Nephron (organoid): ENCODE measurements around the gene ATP2A3.

Experiments
- H3K27ac Mint-ChIP-seq, 3 experiments: 2 replicates each; pipeline ENCODE4 v1.8.0; 2020; ENCODE audit warnings: mixed read lengths in 3 of 3, mild to moderate bottlenecking in 2 of 3, moderate library complexity in 1 of 3
- H3K27me3 Mint-ChIP-seq: 2 replicates; pipeline ENCODE4 v1.8.0; 2021; ENCODE audit warnings: low read depth, mild to moderate bottlenecking, moderate library complexity, mixed read lengths
- H3K36me3 Mint-ChIP-seq: 2 replicates; pipeline ENCODE4 v1.8.0; 2020; ENCODE audit warnings: low read depth, mixed read lengths
- H3K4me1 Mint-ChIP-seq: 2 replicates; pipeline ENCODE4 v1.8.0; 2020; ENCODE audit warnings: mixed read lengths
- H3K4me3 Mint-ChIP-seq, 3 experiments: 2 replicates each; pipeline ENCODE4 v1.8.0; 2020; ENCODE audit warnings: mild to moderate bottlenecking in 3 of 3, mixed read lengths in 3 of 3, moderate library complexity in 2 of 3
- H3K9me3 Mint-ChIP-seq: 2 replicates; pipeline ENCODE4 v1.8.0; 2020; ENCODE audit warnings: mixed read lengths
- TF ChIP-seq, protein P1 (sequence below), 3 experiments: fragments of 200-600 bp; sonication (generic); IDR thresholded peaks; one replicate each; pipeline ENCODE4 v1.5.0; 2021; ENCODE audit warnings: antibody characterized with exemption in 3 of 3; ENCODE audit not compliant: unreplicated experiment in 3 of 3

ATP2A3 gene

GRCh38 chr17:4003501-4004421, 39.5 kb upstream of the ATP2A3 start:
- Mint-ChIP-seq H3K36me3 (peaks cover 33% of the 10 kb centered on the region), H3K9me3 (no peaks in the 10 kb centered on the region), H3K4me3 (peak overlapping the region in 1 of 3 experiments; percentile 48), H3K27me3 (no peaks in the 10 kb centered on the region), H3K4me1 (peaks cover 44% of the 10 kb centered on the region), H3K27ac (peak overlapping the region; percentile 85 to 95 (median 86))
- TF ChIP-seq, protein P1, sequence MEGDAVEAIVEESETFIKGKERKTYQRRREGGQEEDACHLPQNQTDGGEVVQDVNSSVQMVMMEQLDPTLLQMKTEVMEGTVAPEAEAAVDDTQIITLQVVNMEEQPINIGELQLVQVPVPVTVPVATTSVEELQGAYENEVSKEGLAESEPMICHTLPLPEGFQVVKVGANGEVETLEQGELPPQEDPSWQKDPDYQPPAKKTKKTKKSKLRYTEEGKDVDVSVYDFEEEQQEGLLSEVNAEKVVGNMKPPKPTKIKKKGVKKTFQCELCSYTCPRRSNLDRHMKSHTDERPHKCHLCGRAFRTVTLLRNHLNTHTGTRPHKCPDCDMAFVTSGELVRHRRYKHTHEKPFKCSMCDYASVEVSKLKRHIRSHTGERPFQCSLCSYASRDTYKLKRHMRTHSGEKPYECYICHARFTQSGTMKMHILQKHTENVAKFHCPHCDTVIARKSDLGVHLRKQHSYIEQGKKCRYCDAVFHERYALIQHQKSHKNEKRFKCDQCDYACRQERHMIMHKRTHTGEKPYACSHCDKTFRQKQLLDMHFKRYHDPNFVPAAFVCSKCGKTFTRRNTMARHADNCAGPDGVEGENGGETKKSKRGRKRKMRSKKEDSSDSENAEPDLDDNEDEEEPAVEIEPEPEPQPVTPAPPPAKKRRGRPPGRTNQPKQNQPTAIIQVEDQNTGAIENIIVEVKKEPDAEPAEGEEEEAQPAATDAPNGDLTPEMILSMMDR (IDR thresholded peaks at IDR 0.05; ENCODE audit: unreplicated experiment in 3 of 3): no peak

DNA sequence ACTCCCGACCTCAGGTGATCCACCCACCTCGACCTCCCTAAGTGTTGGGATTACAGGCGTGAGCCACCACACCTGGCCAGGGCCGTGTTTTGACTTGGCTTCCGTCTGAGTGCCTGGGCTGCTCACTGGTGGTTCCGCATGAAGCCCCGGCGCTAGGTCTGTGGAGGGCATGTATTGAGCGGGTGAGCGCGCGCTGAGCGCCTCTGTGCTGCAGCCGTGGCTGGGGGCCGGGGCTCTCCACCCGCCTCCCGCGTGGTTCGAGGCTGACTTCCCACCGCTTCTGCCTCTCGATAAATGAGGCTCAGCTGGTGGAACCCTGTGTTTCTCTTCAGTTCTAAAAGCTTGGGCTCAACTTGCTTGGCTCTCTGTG, 38.9 kb upstream of the ATP2A3 start:
- Mint-ChIP-seq H3K4me3 (peak overlapping the region in 1 of 3 experiments; percentile 48), H3K36me3 (peaks cover 27% of the 10 kb centered on the region)
- TF ChIP-seq, protein P1 (IDR thresholded peaks at IDR 0.05; ENCODE audit: unreplicated experiment in 3 of 3): no peak

GRCh38 chr17:4001048-4001590, 36.9 kb upstream of the ATP2A3 start:
- Mint-ChIP-seq H3K27ac (no peak overlapping the region), H3K9me3 (peaks cover 9% of the 10 kb centered on the region), H3K4me3 (no peak overlapping the region), H3K36me3 (peaks cover 10% of the 10 kb centered on the region), H3K4me1 (peaks cover 20% of the 10 kb centered on the region), H3K27me3 (no peaks in the 10 kb centered on the region)
- TF ChIP-seq, protein P1 (IDR thresholded peaks at IDR 0.05; ENCODE audit: unreplicated experiment in 3 of 3): no peak

More for the DNA sequence above, 38.9 kb upstream of the ATP2A3 start:
- Mint-ChIP-seq H3K27ac (peak overlapping the region; percentile 85 to 95 (median 86)), H3K4me1 (peaks cover 38% of the 10 kb centered on the region), H3K9me3 (peaks cover 2% of the 10 kb centered on the region), H3K27me3 (no peaks in the 10 kb centered on the region)

- Mint-ChIP-seq H3K9me3 (peaks cover 21% of the 10 kb centered on the region), H3K4me1 (peaks cover 3% of the 10 kb centered on the region), H3K36me3 (no peaks in the 10 kb centered on the region), H3K27ac (no peak overlapping the region), H3K27me3 (no peaks in the 10 kb centered on the region), H3K4me3 (no peak overlapping the region)
- TF ChIP-seq, protein P1 (IDR thresholded peaks at IDR 0.05; ENCODE audit: unreplicated experiment in 3 of 3): no peak
Observed at GRCh38 chr17:3998436-3998835, 34.2 kb upstream of the ATP2A3 start.

DNA sequence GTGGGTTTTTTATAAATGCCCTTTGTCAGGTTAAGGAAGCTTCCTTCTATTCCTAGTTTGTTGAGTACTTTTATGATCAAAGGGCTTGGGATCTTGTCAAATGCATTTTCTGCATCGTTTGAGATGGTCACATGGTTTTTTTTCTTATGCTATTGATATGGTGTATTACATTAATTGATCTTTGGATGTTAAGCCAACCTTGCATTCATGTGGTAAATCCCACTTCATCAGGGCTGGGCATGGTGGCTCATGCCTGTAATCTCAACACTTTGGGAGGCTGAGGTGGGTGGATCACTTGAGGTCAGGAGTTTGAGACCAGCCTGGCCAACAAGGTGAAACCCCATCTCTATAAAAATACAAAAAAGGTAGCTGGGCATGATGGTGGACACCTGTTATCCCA, 30.8 kb upstream of the ATP2A3 start:
- H3K36me3 Mint-ChIP-seq: no peaks in the 10 kb centered on the region
- no peaks in the 10 kb centered on the region for H3K27me3 Mint-ChIP-seq
- H3K9me3 Mint-ChIP-seq: peaks cover 21% of the 10 kb centered on the region
- H3K4me1 Mint-ChIP-seq: no peaks in the 10 kb centered on the region
- no peak overlapping the region for H3K4me3 Mint-ChIP-seq
- no peak overlapping the region for H3K27ac Mint-ChIP-seq
- TF ChIP-seq, protein P1 (IDR thresholded peaks at IDR 0.05; ENCODE audit: unreplicated experiment in 3 of 3): no peak
